Uterus (tissue), 4 donors: ENCODE measurements around the gene SECTM1. TPM values are rescaled to one million over a fixed set of nuclear protein-coding genes. Genes with fewer than 3 reads are reported as not detected.
"Not testable (repeated sequence)": the region's sequence is repeated elsewhere in the genome, so short reads cannot be mapped to it uniquely, and the experiment has no call there.

ENCODE experiments used
- DNase-seq, 2 donors: peaks; one replicate each; pipeline ENCODE4 v3.0.0-alpha.2; 2019 to 2020
- H3K27ac ChIP-seq, 2 donors: fragments of 200-600 bp; sonication (generic); 1 replicate in 1 of 2; 2 replicates in 1 of 2; pipeline ENCODE4 v1.5.1; 2016 to 2018
- H3K27me3 ChIP-seq, 2 donors: fragments of 200-600 bp; sonication (generic); one replicate each; pipeline ENCODE4 v1.5.1; 2018 to 2019; ENCODE audit warnings: control low read depth in 1 of 2
- H3K36me3 ChIP-seq, 2 donors: fragments of 200-600 bp; sonication (generic); one replicate each; pipeline ENCODE4 v1.5.1; 2019; ENCODE audit warnings: control low read depth in 1 of 2
- H3K4me1 ChIP-seq, 2 donors: fragments of 200-600 bp; sonication (generic); one replicate each; pipeline ENCODE4 v1.5.1; 2018 to 2019; ENCODE audit warnings: control low read depth in 1 of 2
- H3K4me3 ChIP-seq, 2 donors: fragments of 200-600 bp; sonication (generic); 1 replicate in 1 of 2; 2 replicates in 1 of 2; pipeline ENCODE4 v1.5.1; 2018 to 2019; ENCODE audit warnings: mild to moderate bottlenecking in 1 of 2
- H3K9me3 ChIP-seq, 2 donors: fragments of 200-600 bp; sonication (generic); one replicate each; pipeline ENCODE4 v1.5.1; 2019; ENCODE audit warnings: control low read depth in 1 of 2
- CTCF ChIP-seq, 4 experiments: fragments of 200-600 bp in 2 of 4; fragments of 450-650 bp in 2 of 4; sonication (generic) in 2 of 4; IDR thresholded peaks; one replicate each; pipeline ENCODE4 v1.5.1; 2016 to 2019; ENCODE audit warnings: antibody characterized with exemption in 4 of 4, mild to moderate bottlenecking in 2 of 4, moderate library complexity in 1 of 4
- POLR2A ChIP-seq, 2 donors: fragments of 450-650 bp; IDR thresholded peaks; one replicate each; pipeline ENCODE4 v1.6.1; 2016; ENCODE audit warnings: antibody characterized with exemption in 2 of 2, mild to moderate bottlenecking in 1 of 2, moderate library complexity in 1 of 2
- intact Hi-C: fragments of 100-400 bp; cut with DNase I; formaldehyde crosslinking; loops from one replicate; pipeline ENCODE4 v1.15.1; 2023; ENCODE audit warnings: low total_unique reads
- total RNA-seq, 4 donors: library from RNA; depleted of rRNA in 3 of 4; stranded (reverse); fragments of >200 nt in 3 of 4; gene quantifications; one replicate each; pipeline versions ENCODE4 v1.1.0 to v1.2.4, GENCODE V29; 2014 to 2023
- donor health status: DM: yes; HTN: yes; CAD: no.

The SECTM1 gene
- total RNA-seq, 4 donors from 2014 or later, result 3.5 to 29.4 (median 9.0) TPM

GRCh38 chr17:82365606-82366295 is 32.2 kb upstream of the SECTM1 start:
- no peak overlapping the region for H3K4me3 ChIP-seq
- peaks cover 0 to 13% of the 10 kb centered on the region in 2 donors for H3K27me3 ChIP-seq
- DNase-seq, result no peak
- H3K9me3 ChIP-seq, result no peaks in the 10 kb centered on the region
- no peaks in the 10 kb centered on the region for H3K4me1 ChIP-seq
- no peak for TF ChIP-seq CTCF (IDR thresholded peaks at IDR 0.05)
- TF ChIP-seq POLR2A (IDR thresholded peaks at IDR 0.05), result no peak
- no peaks in the 10 kb centered on the region for H3K36me3 ChIP-seq
- intact Hi-C loops, result no loop called here
- H3K27ac ChIP-seq, result no peak overlapping the region

DNA sequence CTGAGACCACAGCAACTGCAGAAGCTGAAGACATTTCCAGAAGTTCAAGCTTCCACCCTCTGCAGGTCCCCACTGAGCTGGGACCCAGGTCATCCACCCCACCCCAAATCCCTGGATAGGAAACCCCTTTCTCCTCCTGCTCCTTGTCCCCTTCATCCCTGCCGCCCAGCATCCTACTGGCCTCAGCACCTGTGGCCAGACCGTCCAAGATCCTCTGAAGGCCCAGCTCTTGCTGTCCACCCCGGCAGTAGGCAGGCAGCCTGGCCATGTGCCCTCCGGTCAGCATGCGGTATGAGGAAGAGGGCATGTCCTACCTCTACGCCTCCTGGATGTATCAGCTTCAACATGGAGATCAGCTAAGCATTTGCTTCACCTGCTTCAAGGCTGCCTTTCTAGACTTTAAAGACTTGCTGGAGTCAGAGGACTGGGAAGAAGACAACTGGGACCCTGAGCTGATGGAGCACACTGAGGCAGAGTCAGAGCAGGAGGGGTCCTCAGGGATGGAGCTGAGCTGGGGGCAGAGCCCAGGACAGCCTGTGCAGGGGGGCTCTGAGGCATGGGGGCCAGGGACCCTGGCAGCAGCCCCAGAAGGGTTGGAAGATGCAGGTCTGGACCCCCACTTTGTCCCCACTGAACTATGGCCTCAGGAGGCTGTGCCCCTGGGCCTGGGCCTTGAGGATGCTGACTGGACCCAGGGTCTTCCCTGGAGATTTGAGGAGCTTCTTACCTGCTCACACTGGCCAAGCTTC is 28.5 kb upstream of the SECTM1 start:
- H3K27me3 ChIP-seq, result peaks cover 0 to 6% of the 10 kb centered on the region in 2 donors
- H3K4me3 ChIP-seq, result no peak overlapping the region
- no peaks in the 10 kb centered on the region for H3K9me3 ChIP-seq
- intact Hi-C loops, result no loop called here
- no peak for DNase-seq
- no peaks in the 10 kb centered on the region for H3K4me1 ChIP-seq
- H3K27ac ChIP-seq, result no peak overlapping the region
- TF ChIP-seq POLR2A (IDR thresholded peaks at IDR 0.05) (no peak), CTCF (IDR thresholded peaks at IDR 0.05) (no peak)
- H3K36me3 ChIP-seq, result no peaks in the 10 kb centered on the region

DNA sequence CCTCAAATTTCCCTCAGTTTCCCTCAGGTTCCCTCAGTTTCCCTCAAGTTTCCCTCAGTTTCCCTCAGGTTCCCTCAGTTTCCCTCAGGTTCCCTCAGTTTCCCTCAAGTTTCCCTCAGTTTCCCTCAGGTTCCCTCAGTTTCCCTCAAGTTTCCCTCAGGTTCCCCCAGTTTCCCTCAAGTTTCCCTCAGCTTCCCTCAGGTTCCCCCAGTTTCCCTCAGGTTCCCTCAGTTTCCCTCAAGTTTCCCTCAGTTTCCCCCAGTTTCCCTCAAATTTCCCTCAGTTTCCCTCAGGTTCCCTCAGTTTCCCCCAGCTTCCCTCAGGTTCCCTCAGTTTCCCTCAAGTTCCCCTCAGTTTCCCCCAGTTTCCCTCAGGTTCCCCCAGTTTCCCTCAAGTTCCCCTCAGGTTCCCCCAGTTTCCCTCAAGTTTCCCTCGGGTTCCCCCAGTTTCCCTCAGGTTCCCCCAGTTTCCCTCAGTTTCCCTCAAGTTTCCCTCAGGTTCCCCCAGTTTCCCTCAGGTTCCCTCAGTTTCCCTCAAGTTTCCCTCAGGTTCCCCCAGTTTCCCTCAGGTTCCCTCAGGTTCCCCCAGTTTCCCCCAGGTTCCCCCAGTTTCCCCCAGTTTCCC is 26.0 kb upstream of the SECTM1 start:
- intact Hi-C loops, result loop anchor here (10.0 kb wide), 1 partner anchor 415 kb away; no protein-coding TSS in a partner anchor
- not testable (repeated sequence) for H3K9me3 ChIP-seq

GRCh38 chr17:82358465-82359350 is 25.1 kb upstream of the SECTM1 start, which contains the start of gene TEX19:
TSS of gene TEX19 (plus strand) at chr17:82359247. CDS start at chr17:82362151, 2,904 bp downstream.
- peaks cover 0 to 7% of the 10 kb centered on the region in 2 donors for H3K27me3 ChIP-seq
- intact Hi-C loops, result loop anchor here (10.0 kb wide), 1 partner anchor 416 kb away; no protein-coding TSS in a partner anchor
- no peak for TF ChIP-seq POLR2A (IDR thresholded peaks at IDR 0.05)
- no peak for TF ChIP-seq CTCF (IDR thresholded peaks at IDR 0.05)
- no peak for DNase-seq
- no peak within 1 kb of the TSS for H3K4me3 ChIP-seq
- no peaks in the 10 kb centered on the region for H3K4me1 ChIP-seq
- no peak within 1 kb of the TSS for H3K27ac ChIP-seq
- no peaks in the 10 kb centered on the region for H3K9me3 ChIP-seq
- no peaks in the 10 kb centered on the region for H3K36me3 ChIP-seq

More for the DNA sequence above, 26.0 kb upstream of the SECTM1 start:
- not testable (repeated sequence) for H3K27me3 ChIP-seq, H3K27ac ChIP-seq, H3K4me1 ChIP-seq, H3K4me3 ChIP-seq, DNase-seq, H3K36me3 ChIP-seq

GRCh38 chr17:82357394-82357793 is 23.8 kb upstream of the SECTM1 start:
- Histone ChIP-seq H3K4me3 (no peak overlapping the region), H3K27ac (no peak overlapping the region), H3K9me3 (no peaks in the 10 kb centered on the region), H3K36me3 (no peaks in the 10 kb centered on the region), H3K4me1 (no peaks in the 10 kb centered on the region), H3K27me3 (peaks cover 0 to 7% of the 10 kb centered on the region in 2 donors)
- intact Hi-C loops, result loop anchor here (10.0 kb wide), 1 partner anchor 417 kb away; no protein-coding TSS in a partner anchor
- TF ChIP-seq POLR2A (IDR thresholded peaks at IDR 0.05) (no peak), CTCF (IDR thresholded peaks at IDR 0.05) (no peak)
- no peak for DNase-seq
